ENCODE measurements around the gene WNT9A. TPM values are rescaled to one million over a fixed set of nuclear protein-coding genes. Genes with fewer than 3 reads are reported as not detected.

Gene WNT9A
- total RNA-seq, 2 donors from 2014 or later = 1.4 to 2.0 TPM

- no peaks in the 10 kb centered on the region for H3K4me1 ChIP-seq (replicated peaks)
- TF ChIP-seq CTCF (IDR thresholded peaks at IDR 0.05) (no peak), POLR2A (IDR thresholded peaks at IDR 0.05) (no peak), POLR2AphosphoS5 (IDR thresholded peaks at IDR 0.05) (no peak)
- H3K4me3 ChIP-seq = no peak overlapping the region
- WGBS = 95% methylated on average over 7 of the region's 7 CpGs
- H3K27ac ChIP-seq = no peak overlapping the region
- no peaks in the 10 kb centered on the region for H3K9me3 ChIP-seq
- no peaks in the 10 kb centered on the region for H3K27me3 ChIP-seq (replicated peaks; ENCODE audit: insufficient read depth)
- intact Hi-C loops (cut with DNase I) = no loop called here
- H3K36me3 ChIP-seq = no peaks in the 10 kb centered on the region
- no peak for DNase-seq (ENCODE audit: low spot score)
Observed at GRCh38 chr1:227937838-227938145, 9.9 kb downstream of the WNT9A start.

GRCh38 chr1:227937031-227937837, 10.5 kb downstream of the WNT9A start:
- no peaks in the 10 kb centered on the region for H3K36me3 ChIP-seq
- intact Hi-C loops (cut with DNase I) = no loop called here
- H3K27me3 ChIP-seq (replicated peaks; ENCODE audit: insufficient read depth) = no peaks in the 10 kb centered on the region
- WGBS = 80% methylated on average over 20 of the region's 20 CpGs
- no peaks in the 10 kb centered on the region for H3K4me1 ChIP-seq (replicated peaks)
- TF ChIP-seq CTCF (IDR thresholded peaks at IDR 0.05) (no peak), POLR2A (IDR thresholded peaks at IDR 0.05) (no peak), POLR2AphosphoS5 (IDR thresholded peaks at IDR 0.05) (no peak)
- no peaks in the 10 kb centered on the region for H3K9me3 ChIP-seq
- no peak overlapping the region for H3K27ac ChIP-seq
- no peak for DNase-seq (ENCODE audit: low spot score)
- no peak overlapping the region for H3K4me3 ChIP-seq

GRCh38 chr1:227935826-227936225, 11.9 kb downstream of the WNT9A start:
- Histone ChIP-seq H3K27ac (no peak overlapping the region), H3K27me3 (replicated peaks; ENCODE audit: insufficient read depth) (no peaks in the 10 kb centered on the region), H3K36me3 (no peaks in the 10 kb centered on the region), H3K4me1 (replicated peaks) (no peaks in the 10 kb centered on the region), H3K9me3 (no peaks in the 10 kb centered on the region), H3K4me3 (no peak overlapping the region)
- intact Hi-C loops (cut with DNase I) = no loop called here
- WGBS = 96% methylated on average over 7 of the region's 7 CpGs
- no peak for DNase-seq (ENCODE audit: low spot score)
- TF ChIP-seq POLR2AphosphoS5 (IDR thresholded peaks at IDR 0.05) (no peak), POLR2A (IDR thresholded peaks at IDR 0.05) (no peak), CTCF (IDR thresholded peaks at IDR 0.05) (no peak)

- TF ChIP-seq POLR2A (IDR thresholded peaks at IDR 0.05) = no peak
- TF ChIP-seq CTCF (IDR thresholded peaks at IDR 0.05) = no peak
- TF ChIP-seq POLR2AphosphoS5 (IDR thresholded peaks at IDR 0.05) = no peak
- Histone ChIP-seq H3K36me3 (no peaks in the 10 kb centered on the region), H3K27ac (peak overlapping the region; percentile 9 to 21), H3K4me3 (no peak overlapping the region), H3K9me3 (no peaks in the 10 kb centered on the region), H3K4me1 (replicated peaks) (no peaks in the 10 kb centered on the region), H3K27me3 (replicated peaks; ENCODE audit: insufficient read depth) (no peaks in the 10 kb centered on the region)
- intact Hi-C loops (cut with DNase I) = no loop called here
- WGBS = 46% methylated on average over 5 of the region's 5 CpGs
- DNase-seq (ENCODE audit: low spot score) = no peak
Observed at GRCh38 chr1:227934476-227935313, 13.0 kb downstream of the WNT9A start.
